Head of caudate nucleus (tissue), 42 donors: ENCODE data around the gene CDS1.
"Not testable (repeated sequence)": the region's sequence is repeated elsewhere in the genome, so short reads cannot be mapped to it uniquely, and the experiment has no call there.

Experiments
- DNase-seq, 42 donors: peaks; one replicate each; pipeline versions ENCODE4 v3.0.0 to v3.0.0-alpha.2; 2020 to 2021; ENCODE audit warnings: mixed read lengths in 7 of 42
- intact Hi-C: fragments of 100-400 bp; cut with DNase I; formaldehyde crosslinking; loops from one replicate; pipeline ENCODE4 v1.15.0; 2022

CDS1 gene

DNA sequence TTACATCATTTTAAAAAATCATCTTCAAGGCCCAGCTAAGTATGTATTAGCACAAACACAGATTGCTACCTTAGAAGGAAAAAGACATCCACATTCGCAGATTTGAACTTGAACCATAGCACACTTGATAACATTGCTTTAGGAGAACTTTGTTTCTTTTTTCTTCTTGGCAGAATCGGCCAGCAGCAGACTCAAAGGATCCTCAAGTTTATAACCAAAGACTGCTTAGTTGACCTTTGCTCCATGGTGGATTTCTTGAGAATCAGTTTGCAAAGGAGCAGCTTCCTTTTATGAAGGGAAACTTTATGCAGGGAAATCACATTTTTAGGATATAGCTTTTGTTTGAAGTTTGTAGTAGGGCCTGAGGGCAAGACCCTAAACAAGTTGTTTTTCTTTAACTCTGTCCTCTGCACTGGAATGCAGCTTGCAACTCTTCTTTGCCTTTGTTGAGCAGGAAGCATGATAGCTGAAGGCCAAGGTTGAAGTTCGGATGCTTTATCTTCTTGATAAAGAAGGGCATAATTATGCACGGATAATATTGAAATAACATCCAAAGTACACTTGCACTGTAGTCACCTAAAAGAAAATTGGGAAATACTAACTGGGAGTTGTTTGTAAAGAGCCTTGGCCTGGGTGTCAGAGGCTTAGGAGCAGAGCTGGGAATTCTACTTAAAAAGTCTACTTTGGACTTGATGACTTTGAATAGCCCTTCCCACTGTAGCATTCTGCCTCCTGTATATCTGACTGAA lies 78.4 kb downstream of the CDS1 start:
- DNase-seq, result no peak
- intact Hi-C loops, result no loop called here

DNA sequence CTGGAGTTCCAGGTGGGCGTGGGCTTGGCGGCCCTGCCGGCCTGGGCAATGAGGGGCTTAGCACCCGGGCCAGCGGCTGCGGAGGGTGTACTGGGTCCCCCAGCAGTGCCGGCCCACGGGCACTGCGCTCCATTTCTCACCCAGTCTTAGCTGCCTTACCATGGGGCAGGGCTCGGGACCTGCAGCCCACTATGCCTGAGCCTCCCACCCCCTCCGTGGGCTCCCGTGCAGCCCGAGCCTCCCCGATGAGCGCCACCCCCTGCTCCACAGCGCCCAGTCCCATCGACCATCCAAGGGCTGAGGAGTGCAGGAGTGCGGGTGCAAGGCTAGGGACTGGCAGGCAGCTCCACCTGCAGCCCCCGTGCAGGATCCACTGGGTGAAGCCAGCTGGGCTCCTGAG lies 81.8 kb downstream of the CDS1 start:
- intact Hi-C loops, DNase-seq: not testable (repeated sequence)

GRCh38 chr4:84666439-84666838 lies 83.5 kb downstream of the CDS1 start:
- intact Hi-C loops, result no loop called here
- no peak for DNase-seq

DNA sequence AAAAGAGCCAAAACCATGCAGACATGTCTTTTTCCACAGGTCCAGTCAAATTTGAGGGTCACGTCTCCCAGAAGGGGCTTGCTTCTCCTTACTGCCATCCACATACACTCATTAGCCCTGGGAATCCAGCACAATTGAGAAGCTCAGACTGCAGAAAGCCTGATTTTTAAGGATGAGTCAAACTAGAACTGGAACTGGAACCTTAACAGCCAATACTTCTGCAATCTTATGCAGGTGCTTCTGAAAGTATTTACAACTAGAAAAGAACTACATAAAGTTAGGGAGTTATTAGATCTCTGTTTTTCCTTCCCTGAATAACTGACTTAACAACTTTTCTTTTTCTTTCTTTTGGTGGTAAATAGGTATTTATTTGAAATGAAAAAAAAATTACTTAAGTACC lies 86.3 kb downstream of the CDS1 start:
- intact Hi-C loops, result no loop called here

GRCh38 chr4:84672177-84672576 lies 89.2 kb downstream of the CDS1 start:
- intact Hi-C loops, result no loop called here
- DNase-seq, result no peak

More for the DNA sequence above, 86.3 kb downstream of the CDS1 start:
- DNase-seq, result no peak

DNA sequence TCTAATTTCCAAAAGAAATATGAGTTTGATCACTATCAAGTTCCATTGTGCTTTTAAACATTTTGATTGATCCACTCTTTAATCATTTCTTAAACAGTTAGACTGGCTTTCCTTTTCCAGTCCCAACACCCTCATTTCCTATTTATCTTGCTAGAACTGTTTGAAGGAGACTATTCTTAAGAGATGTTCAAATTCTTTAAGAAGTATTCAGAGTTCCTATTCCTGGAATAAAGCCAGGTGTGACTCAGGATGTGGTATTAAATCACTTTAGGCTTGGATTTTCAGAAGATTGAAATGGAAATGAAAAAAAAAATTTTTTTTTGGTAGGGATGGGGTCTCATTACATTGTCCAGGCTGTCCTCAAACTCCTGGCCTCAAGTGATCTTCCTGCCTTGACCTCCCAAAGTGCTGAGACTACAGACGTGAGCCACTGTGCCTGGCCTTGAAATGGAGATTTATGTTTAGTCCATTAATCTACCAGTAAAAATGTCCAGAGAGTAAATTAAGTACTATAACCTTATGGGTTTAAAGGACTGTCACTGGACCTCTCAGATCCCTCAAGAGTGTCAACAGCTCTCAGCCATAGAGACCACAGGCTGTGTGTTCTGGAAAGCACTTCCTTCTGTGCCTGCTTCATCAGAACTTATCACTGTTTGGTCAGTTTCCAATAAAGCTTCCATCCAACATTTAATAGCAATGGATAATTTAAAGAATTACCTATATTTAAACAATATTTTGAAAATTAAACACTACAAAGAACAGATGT lies 90.7 kb downstream of the CDS1 start:
- no peak for DNase-seq
- intact Hi-C loops, result no loop called here

GRCh38 chr4:84677093-84677492 lies 94.2 kb downstream of the CDS1 start:
- DNase-seq, result no peak
- intact Hi-C loops, result no loop called here

GRCh38 chr4:84677995-84678394 lies 95.1 kb downstream of the CDS1 start:
- intact Hi-C loops, result no loop called here
- DNase-seq, result no peak

- DNase-seq, result no peak
- intact Hi-C loops, result no loop called here
Measured at GRCh38 chr4:84678976-84679744, 96.2 kb downstream of the CDS1 start.

GRCh38 chr4:84680956-84681355 lies 98.0 kb downstream of the CDS1 start:
- intact Hi-C loops, result loop anchor here (10.0 kb wide), 1 partner anchor 96 kb away; the partner anchor contains the start of gene CDS1

GRCh38 chr4:84681486-84682274 lies 98.8 kb downstream of the CDS1 start:
- intact Hi-C loops, result loop anchor here (10.0 kb wide), 1 partner anchor 97 kb away; the partner anchor contains the start of gene CDS1
- peak in 10 of 42 donors; percentile 16 to 62 (median 36) for DNase-seq

More at GRCh38 chr4:84680956-84681355, 98.0 kb downstream of the CDS1 start:
- DNase-seq, result no peak

DNA sequence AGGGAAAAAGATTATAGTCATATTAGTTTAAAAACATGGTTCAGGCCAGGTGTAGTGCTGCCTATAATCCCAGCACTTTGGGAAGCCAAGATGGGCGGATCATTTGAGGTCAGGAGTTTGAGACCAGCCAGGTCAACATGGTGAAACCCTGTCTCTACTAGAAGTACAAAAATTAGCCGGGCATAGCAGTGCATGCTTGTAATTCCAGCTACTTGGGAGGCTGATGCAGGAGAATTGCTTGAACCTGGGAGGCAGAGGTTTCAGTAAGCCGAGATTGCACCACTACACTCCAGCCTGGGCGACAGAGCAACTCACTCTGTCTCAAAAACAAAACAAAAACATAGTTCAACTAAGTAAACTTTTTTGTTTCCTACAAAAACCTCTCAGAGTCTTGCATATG lies 99.7 kb downstream of the CDS1 start:
- intact Hi-C loops, result loop anchor here (10.0 kb wide), 1 partner anchor 98 kb away; the partner anchor contains the start of gene CDS1
- DNase-seq, result not testable (repeated sequence)

DNA sequence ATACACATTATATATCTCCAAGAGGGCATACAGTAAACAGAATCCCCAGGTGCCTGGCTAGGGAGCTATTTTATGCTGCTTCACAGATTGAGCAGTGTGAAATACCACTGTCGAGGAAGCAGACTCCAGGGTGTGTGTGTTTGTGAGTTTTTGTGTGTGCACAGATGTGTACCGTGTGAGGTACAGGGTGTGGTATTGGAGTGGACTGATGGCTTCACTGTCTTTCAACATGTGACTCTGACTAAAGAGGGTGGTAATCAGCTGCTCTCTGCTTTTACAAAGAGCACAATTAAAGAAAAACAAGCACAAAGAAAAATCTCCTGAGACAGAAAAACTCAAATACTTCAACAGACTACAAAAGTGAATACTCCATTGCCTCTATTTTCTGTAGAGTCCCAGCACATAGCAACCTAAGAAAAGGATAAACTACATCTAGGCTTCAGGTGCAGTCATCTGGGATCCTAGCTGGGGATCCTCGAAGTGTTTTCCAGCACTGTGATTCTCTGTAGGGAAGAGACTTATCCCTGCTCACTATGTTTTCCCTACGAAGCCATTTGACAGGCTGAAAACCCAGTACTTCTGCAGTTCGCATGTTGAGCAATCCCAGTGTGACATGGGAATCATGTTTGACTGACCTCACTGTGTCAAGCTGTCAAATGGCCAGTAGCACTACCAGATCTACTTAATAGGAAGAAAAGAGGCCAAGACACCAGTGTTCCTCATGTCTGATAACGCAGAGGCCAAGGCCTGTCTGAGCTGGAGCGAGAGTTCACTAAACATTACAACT lies 100.3 kb downstream of the CDS1 start:
- intact Hi-C loops, result loop anchor here (10.0 kb wide), 1 partner anchor 98 kb away; the partner anchor contains the start of gene CDS1
- no peak for DNase-seq

DNA sequence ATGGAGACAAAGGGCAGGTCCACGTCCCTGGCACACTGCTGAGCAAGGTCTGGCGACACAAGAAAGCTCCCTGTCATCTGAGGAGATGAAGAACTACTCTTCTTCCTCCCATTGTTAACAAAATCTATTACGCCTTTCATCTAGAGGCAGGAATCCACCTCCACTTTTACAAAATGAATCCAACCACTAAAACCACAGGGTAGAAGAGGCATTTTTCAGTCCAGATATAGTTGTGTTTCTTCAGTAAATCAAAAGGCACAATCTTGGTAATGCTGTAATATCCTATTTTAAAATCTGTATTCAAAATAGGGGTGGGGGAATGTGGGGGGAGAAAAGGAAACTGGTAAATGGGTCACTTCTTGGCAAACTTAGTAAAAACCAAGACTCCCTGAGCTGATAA lies 101.4 kb downstream of the CDS1 start:
- intact Hi-C loops, result loop anchor here (10.0 kb wide), 1 partner anchor 100 kb away; the partner anchor contains the start of gene CDS1

GRCh38 chr4:84685105-84685504 lies 102.2 kb downstream of the CDS1 start:
- intact Hi-C loops, result loop anchor here (10.0 kb wide), 1 partner anchor 100 kb away; the partner anchor contains the start of gene CDS1
- no peak for DNase-seq

More for the DNA sequence above, 101.4 kb downstream of the CDS1 start:
- no peak for DNase-seq

DNA sequence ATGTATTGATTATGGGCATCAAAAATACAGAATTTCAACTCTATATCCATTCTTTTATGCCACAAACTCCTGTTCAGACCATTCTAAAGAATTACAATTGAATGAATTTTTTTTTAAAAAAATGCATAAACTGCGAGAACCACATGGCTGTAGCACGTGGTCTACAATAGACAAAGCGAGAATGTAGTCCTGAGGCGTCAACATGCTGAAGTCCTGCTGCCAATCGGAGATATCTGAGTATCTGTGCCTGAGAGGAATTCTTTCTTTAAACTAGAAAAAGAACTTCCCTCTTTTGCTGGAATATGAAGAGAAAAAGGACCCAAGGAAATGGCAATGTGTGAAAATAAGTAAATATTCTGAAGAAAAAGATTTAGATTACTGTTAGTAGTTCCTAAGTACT lies 105.7 kb downstream of the CDS1 start:
- DNase-seq, result no peak
- intact Hi-C loops, result loop anchor here (10.0 kb wide), 1 partner anchor 104 kb away; the partner anchor contains the start of gene CDS1

- DNase-seq, result no peak
- intact Hi-C loops, result loop anchor here (10.0 kb wide), 1 partner anchor 104 kb away; the partner anchor contains the start of gene CDS1
Measured at GRCh38 chr4:84689197-84689596, 106.3 kb downstream of the CDS1 start.

- DNase-seq, result no peak
- intact Hi-C loops, result no loop called here
Measured at GRCh38 chr4:84690481-84690880, 107.6 kb downstream of the CDS1 start.
